ENCODE measurements around the gene NRARP.

Gene NRARP

GRCh38 chr9:137277329-137278041 is 24.6 kb downstream of the NRARP start, which contains the start of gene TOR4A:
Gene TOR4A (plus strand): TSS chr9:137277726. CDS start chr9:137278690, 964 bp downstream.
- DNase-seq (ENCODE audit: low read depth in 2 of 2, low spot score in 1 of 2): no peak

GRCh38 chr9:137276473-137277328 is 25.4 kb downstream of the NRARP start:
- DNase-seq (ENCODE audit: low read depth in 2 of 2, low spot score in 1 of 2): no peak

- no peak for DNase-seq (ENCODE audit: low read depth in 2 of 2, low spot score in 1 of 2)
Measured at GRCh38 chr9:137275588-137276472, 26.2 kb downstream of the NRARP start.

- DNase-seq (ENCODE audit: low read depth in 2 of 2, low spot score in 1 of 2): no peak
Measured at GRCh38 chr9:137275203-137275587, 26.9 kb downstream of the NRARP start.

- no peak for DNase-seq (ENCODE audit: low read depth in 2 of 2, low spot score in 1 of 2)
Measured at GRCh38 chr9:137273611-137274320, 28.3 kb downstream of the NRARP start.

GRCh38 chr9:137273095-137273490 is 29.0 kb downstream of the NRARP start:
- no peak for DNase-seq (ENCODE audit: low read depth in 2 of 2, low spot score in 1 of 2)

GRCh38 chr9:137272241-137273094 is 29.6 kb downstream of the NRARP start:
- DNase-seq (ENCODE audit: low read depth in 2 of 2, low spot score in 1 of 2): no peak

GRCh38 chr9:137271696-137272076 is 30.4 kb downstream of the NRARP start:
- DNase-seq (ENCODE audit: low read depth in 2 of 2, low spot score in 1 of 2): no peak

- no peak for DNase-seq (ENCODE audit: low read depth in 2 of 2, low spot score in 1 of 2)
Measured at GRCh38 chr9:137270929-137271695, 31.0 kb downstream of the NRARP start.

- DNase-seq (ENCODE audit: low read depth in 2 of 2, low spot score in 1 of 2): no peak
Measured at GRCh38 chr9:137269231-137269772, 32.8 kb downstream of the NRARP start.

- DNase-seq (ENCODE audit: low read depth in 2 of 2, low spot score in 1 of 2): no peak
Measured at GRCh38 chr9:137268538-137269201, 33.4 kb downstream of the NRARP start.

- DNase-seq (ENCODE audit: low read depth in 2 of 2, low spot score in 1 of 2): no peak
Measured at GRCh38 chr9:137267933-137268355, 34.1 kb downstream of the NRARP start.

- no peak for DNase-seq (ENCODE audit: low read depth in 2 of 2, low spot score in 1 of 2)
Measured at GRCh38 chr9:137266585-137267453, 35.3 kb downstream of the NRARP start.

GRCh38 chr9:137266162-137266527 is 35.9 kb downstream of the NRARP start:
- no peak for DNase-seq (ENCODE audit: low read depth in 2 of 2, low spot score in 1 of 2)

GRCh38 chr9:137265496-137266161 is 36.4 kb downstream of the NRARP start:
- no peak for DNase-seq (ENCODE audit: low read depth in 2 of 2, low spot score in 1 of 2)

GRCh38 chr9:137264067-137264466 is 38.0 kb downstream of the NRARP start:
- DNase-seq (ENCODE audit: low read depth in 2 of 2, low spot score in 1 of 2): no peak

- DNase-seq (ENCODE audit: low read depth in 2 of 2, low spot score in 1 of 2): no peak
Measured at GRCh38 chr9:137263506-137263905, 38.6 kb downstream of the NRARP start.

Measured in stimulated activated CD8-positive, alpha-beta memory T cell treated with anti-CD3 and anti-CD28 coated beads, Interleukin-4, amount 100 ng/mL, for 4 hours (primary cell).